PFSK-1 (cell line): ENCODE measurements around the gene INSYN1.

Experiments used
- POLR2AphosphoS5 ChIP-seq: IDR thresholded peaks from 2 replicates; pipeline ENCODE4 v1.6.1; 2012; ENCODE audit warnings: low read depth, mild to moderate bottlenecking, control low read depth, low read length, moderate library complexity
- SIN3A ChIP-seq: IDR thresholded peaks from 2 replicates; pipeline ENCODE4 v1.6.1; 2012; ENCODE audit warnings: mild to moderate bottlenecking, low read length, moderate library complexity, borderline replicate concordance; ENCODE audit not compliant: insufficient read depth
- TAF1 ChIP-seq: IDR thresholded peaks from 2 replicates; pipeline ENCODE4 v1.6.1; 2012; ENCODE audit warnings: low read length, control low read depth, borderline replicate concordance; ENCODE audit not compliant: insufficient read depth
- TF ChIP-seq, protein P1 (sequence below), 2 experiments: IDR thresholded peaks; 2 replicates each; pipeline versions ENCODE4 v1.6.1 to v1.8.0; 2011 to 2012; ENCODE audit warnings: low read depth in 2 of 2, low read length in 2 of 2, control low read depth in 1 of 2, inconsistent platforms in 1 of 2, mild to moderate bottlenecking in 1 of 2, moderate library complexity in 1 of 2; ENCODE audit not compliant: insufficient read depth in 1 of 2

DNA sequence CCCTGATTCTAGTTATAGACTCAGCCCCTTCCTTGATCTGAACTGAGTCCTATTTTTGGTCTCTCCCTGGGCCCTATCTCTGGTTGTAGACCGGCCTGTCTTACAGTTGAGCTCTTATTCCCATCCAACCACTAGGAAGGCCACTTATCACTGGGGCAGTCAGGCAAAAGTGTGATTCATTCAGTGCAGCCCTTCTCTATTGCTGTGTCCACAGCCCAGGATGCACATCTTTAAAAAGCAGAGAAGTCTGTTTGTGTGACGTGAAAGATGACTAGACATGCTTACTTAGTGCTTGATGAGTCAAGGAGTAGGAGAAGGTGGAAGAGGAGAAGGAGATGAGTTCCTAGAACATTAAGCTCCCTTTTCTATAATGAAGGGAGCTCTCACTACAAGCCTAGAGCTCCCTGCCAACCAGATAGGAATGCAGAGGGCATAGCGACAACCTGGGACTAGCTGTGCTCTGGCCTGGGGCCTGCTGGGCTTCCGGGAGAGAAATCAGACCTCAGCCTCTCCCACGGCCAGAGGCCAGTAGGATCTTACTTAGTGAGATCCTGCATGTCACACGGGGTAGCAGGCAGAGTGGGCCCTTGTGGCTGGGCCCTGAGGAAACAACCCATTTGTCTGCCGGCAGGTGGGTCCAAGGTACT lies 25.7 kb downstream of the INSYN1 start:
- TF ChIP-seq POLR2AphosphoS5: no peak
- no peak for TF ChIP-seq TAF1
- TF ChIP-seq, protein P1, sequence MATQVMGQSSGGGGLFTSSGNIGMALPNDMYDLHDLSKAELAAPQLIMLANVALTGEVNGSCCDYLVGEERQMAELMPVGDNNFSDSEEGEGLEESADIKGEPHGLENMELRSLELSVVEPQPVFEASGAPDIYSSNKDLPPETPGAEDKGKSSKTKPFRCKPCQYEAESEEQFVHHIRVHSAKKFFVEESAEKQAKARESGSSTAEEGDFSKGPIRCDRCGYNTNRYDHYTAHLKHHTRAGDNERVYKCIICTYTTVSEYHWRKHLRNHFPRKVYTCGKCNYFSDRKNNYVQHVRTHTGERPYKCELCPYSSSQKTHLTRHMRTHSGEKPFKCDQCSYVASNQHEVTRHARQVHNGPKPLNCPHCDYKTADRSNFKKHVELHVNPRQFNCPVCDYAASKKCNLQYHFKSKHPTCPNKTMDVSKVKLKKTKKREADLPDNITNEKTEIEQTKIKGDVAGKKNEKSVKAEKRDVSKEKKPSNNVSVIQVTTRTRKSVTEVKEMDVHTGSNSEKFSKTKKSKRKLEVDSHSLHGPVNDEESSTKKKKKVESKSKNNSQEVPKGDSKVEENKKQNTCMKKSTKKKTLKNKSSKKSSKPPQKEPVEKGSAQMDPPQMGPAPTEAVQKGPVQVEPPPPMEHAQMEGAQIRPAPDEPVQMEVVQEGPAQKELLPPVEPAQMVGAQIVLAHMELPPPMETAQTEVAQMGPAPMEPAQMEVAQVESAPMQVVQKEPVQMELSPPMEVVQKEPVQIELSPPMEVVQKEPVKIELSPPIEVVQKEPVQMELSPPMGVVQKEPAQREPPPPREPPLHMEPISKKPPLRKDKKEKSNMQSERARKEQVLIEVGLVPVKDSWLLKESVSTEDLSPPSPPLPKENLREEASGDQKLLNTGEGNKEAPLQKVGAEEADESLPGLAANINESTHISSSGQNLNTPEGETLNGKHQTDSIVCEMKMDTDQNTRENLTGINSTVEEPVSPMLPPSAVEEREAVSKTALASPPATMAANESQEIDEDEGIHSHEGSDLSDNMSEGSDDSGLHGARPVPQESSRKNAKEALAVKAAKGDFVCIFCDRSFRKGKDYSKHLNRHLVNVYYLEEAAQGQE (IDR thresholded peaks at IDR 0.05; ENCODE audit: insufficient read depth in 1 of 2, low read depth in 2 of 2, low read length in 2 of 2): no peak
- TF ChIP-seq SIN3A: no peak
